HG03432 (cell line): ENCODE results near the gene PRKN.

ENCODE experiments used
- ATAC-seq: cut with Tn5 transposase; IDR thresholded peaks from one replicate; pipeline ENCODE4 v1.9.1; 2021; ENCODE audit warnings: mild to moderate bottlenecking, moderate library complexity; ENCODE audit not compliant: unreplicated experiment

Gene PRKN

GRCh38 chr6:162085561-162085960, 642.0 kb downstream of the PRKN start:
- ATAC-seq, result no peak

GRCh38 chr6:162082520-162082919, 645.0 kb downstream of the PRKN start:
- ATAC-seq, result no peak

- no peak for ATAC-seq
Measured at GRCh38 chr6:162078667-162079066, 648.9 kb downstream of the PRKN start.

GRCh38 chr6:162078126-162078525, 649.4 kb downstream of the PRKN start:
- ATAC-seq, result no peak

GRCh38 chr6:162076816-162077215, 650.8 kb downstream of the PRKN start:
- no peak for ATAC-seq

- no peak for ATAC-seq
Measured at GRCh38 chr6:162074641-162075275, 652.8 kb downstream of the PRKN start.

- no peak for ATAC-seq
Measured at GRCh38 chr6:162070639-162071038, 656.9 kb downstream of the PRKN start.

- ATAC-seq, result no peak
Measured at GRCh38 chr6:162069995-162070394, 657.6 kb downstream of the PRKN start.

- ATAC-seq, result no peak
Measured at GRCh38 chr6:162068340-162068739, 659.2 kb downstream of the PRKN start.

GRCh38 chr6:162063666-162064065, 663.9 kb downstream of the PRKN start:
- ATAC-seq, result no peak

- ATAC-seq, result no peak
Measured at GRCh38 chr6:162058281-162058875, 669.2 kb downstream of the PRKN start.

- no peak for ATAC-seq
Measured at GRCh38 chr6:162056745-162057144, 670.8 kb downstream of the PRKN start.

GRCh38 chr6:162056061-162056460, 671.5 kb downstream of the PRKN start:
- ATAC-seq, result no peak

GRCh38 chr6:162055365-162055764, 672.2 kb downstream of the PRKN start:
- no peak for ATAC-seq

GRCh38 chr6:162053084-162053483, 674.5 kb downstream of the PRKN start:
- no peak for ATAC-seq

GRCh38 chr6:162050579-162050978, 677.0 kb downstream of the PRKN start:
- no peak for ATAC-seq

GRCh38 chr6:162046324-162046723, 681.2 kb downstream of the PRKN start:
- no peak for ATAC-seq

- peak; percentile 72 for ATAC-seq
Measured at GRCh38 chr6:162032620-162033019, 694.9 kb downstream of the PRKN start.

- ATAC-seq, result no peak
Measured at GRCh38 chr6:162029873-162030576, 697.5 kb downstream of the PRKN start.

GRCh38 chr6:162026843-162027242, 700.7 kb downstream of the PRKN start:
- no peak for ATAC-seq

GRCh38 chr6:162026031-162026430, 701.5 kb downstream of the PRKN start:
- ATAC-seq, result no peak

- no peak for ATAC-seq
Measured at GRCh38 chr6:162019349-162019748, 708.2 kb downstream of the PRKN start.
